BJ (cell line): Measurements from ENCODE around the gene TMED4. TPM values are rescaled to one million over a fixed set of nuclear protein-coding genes. Genes with fewer than 3 reads are reported as not detected.

Source experiments
- CTCF ChIA-PET: fragments of 350-600 bp; formaldehyde crosslinking; extraction: SDS; loops from one replicate; lab custom pipeline; 2021; ENCODE audit warnings: antibody characterized with exemption, inconsistent platforms; lab: Yijun Ruan, JAX
- POLR2A ChIA-PET: fragments of 300-600 bp; sonication (Branson Sonifier 250); formaldehyde crosslinking; extraction: SDS; loops from one replicate; lab custom pipeline; 2021; ENCODE audit warnings: antibody characterized with exemption; lab: Charles Lee
- DNase-seq: peaks from one replicate; pipeline ENCODE4 v3.0.0-alpha.2; 2011; ENCODE audit warnings: low read depth
- H3K27me3 ChIP-seq: 2 replicates; pipeline ENCODE4 v1.6.0; 2011; ENCODE audit warnings: low read length; ENCODE audit not compliant: control insufficient read depth, insufficient read depth
- H3K36me3 ChIP-seq: 2 replicates; pipeline ENCODE4 v1.5.1; 2011; ENCODE audit warnings: low read length; ENCODE audit not compliant: control insufficient read depth, insufficient read depth
- H3K4me3 ChIP-seq: 2 replicates; pipeline ENCODE4 v1.5.1; 2011; ENCODE audit warnings: low read depth, mild to moderate bottlenecking, control low read depth, low read length
- polyA plus RNA-seq: library from polyadenylated mRNA; depleted of rRNA; stranded (reverse); fragments of >200 nt; gene quantifications from 2 replicates; pipeline ENCODE4 v1.2.3, GENCODE V29; 2011
- TF ChIP-seq, protein P1 (sequence below): IDR thresholded peaks from 2 replicates; pipeline ENCODE4 v1.5.1; 2011; ENCODE audit warnings: low read depth, mild to moderate bottlenecking, control low read depth, inconsistent platforms, low read length, moderate library complexity; ENCODE audit not compliant: insufficient read depth

TMED4 gene
- polyA plus RNA-seq, 1 experiment = 80.9 TPM

DNA sequence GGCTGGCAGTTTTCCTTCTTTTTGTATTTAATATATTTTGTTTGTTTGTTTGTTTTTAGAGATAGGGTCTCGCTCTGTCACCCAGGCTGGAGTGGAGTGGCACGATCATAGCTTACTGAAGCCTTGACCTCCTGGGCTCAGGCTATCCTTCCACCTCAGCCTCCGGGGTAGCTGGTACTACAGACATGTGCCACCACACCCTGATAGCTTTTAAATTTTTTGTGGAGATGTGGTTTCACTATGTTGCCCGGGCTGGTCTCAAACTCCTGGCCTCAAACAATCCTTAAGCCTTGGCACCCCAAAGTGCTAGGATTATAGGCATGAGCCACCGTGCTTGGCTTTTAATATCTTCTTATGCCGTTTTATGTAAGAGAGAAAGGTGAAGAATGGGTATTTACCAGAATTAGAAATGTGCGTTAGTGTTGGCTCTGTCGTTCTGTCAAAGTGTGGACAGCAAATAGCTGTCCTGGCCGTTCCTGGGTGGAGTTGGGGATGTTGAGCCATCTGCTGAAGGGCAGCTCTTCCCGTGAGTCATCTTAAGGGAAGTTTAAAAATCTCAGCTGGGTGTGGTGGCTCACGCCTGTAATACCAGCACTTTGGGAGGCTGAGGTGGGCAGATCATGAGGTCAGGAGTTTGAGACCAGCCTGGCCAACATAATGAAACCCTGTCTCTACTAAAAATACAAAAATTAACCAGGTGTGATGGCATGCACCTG, 39.2 kb upstream of the TMED4 start:
- ChIA-PET CTCF (interaction anchor here (0.7 to 1.8 kb wide), 3 partner anchors 10 to 225 kb away, joined by 3 to 5 read pairs (median 3); no protein-coding TSS in a partner anchor), POLR2A (interaction anchor here (0.6 kb wide), 1 partner anchor 107 kb away, joined by 12 read pairs; no protein-coding TSS in a partner anchor)
- no peaks in the 10 kb centered on the region for H3K27me3 ChIP-seq
- H3K36me3 ChIP-seq = peaks cover 10% of the 10 kb centered on the region
- DNase-seq = no peak
- no peak overlapping the region for H3K4me3 ChIP-seq
- TF ChIP-seq, protein P1, sequence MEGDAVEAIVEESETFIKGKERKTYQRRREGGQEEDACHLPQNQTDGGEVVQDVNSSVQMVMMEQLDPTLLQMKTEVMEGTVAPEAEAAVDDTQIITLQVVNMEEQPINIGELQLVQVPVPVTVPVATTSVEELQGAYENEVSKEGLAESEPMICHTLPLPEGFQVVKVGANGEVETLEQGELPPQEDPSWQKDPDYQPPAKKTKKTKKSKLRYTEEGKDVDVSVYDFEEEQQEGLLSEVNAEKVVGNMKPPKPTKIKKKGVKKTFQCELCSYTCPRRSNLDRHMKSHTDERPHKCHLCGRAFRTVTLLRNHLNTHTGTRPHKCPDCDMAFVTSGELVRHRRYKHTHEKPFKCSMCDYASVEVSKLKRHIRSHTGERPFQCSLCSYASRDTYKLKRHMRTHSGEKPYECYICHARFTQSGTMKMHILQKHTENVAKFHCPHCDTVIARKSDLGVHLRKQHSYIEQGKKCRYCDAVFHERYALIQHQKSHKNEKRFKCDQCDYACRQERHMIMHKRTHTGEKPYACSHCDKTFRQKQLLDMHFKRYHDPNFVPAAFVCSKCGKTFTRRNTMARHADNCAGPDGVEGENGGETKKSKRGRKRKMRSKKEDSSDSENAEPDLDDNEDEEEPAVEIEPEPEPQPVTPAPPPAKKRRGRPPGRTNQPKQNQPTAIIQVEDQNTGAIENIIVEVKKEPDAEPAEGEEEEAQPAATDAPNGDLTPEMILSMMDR = no peak

- ChIA-PET CTCF (no interaction called here), POLR2A (no interaction called here)
- Histone ChIP-seq H3K4me3 (no peak overlapping the region), H3K27me3 (no peaks in the 10 kb centered on the region), H3K36me3 (no peaks in the 10 kb centered on the region)
- TF ChIP-seq, protein P1 = no peak
- DNase-seq = no peak
Observed at GRCh38 chr7:44618753-44619152, 36.7 kb upstream of the TMED4 start.

- CTCF ChIA-PET = no interaction called here
- no peak for DNase-seq
- Histone ChIP-seq H3K4me3 (no peak overlapping the region), H3K27me3 (no peaks in the 10 kb centered on the region), H3K36me3 (no peaks in the 10 kb centered on the region)
- POLR2A ChIA-PET = no interaction called here
- TF ChIP-seq, protein P1 = no peak
Observed at GRCh38 chr7:44618045-44618444, 36.0 kb upstream of the TMED4 start.

GRCh38 chr7:44617225-44617890, 35.3 kb upstream of the TMED4 start:
- peak; percentile 37 for DNase-seq
- CTCF ChIA-PET = no interaction called here
- no peaks in the 10 kb centered on the region for H3K36me3 ChIP-seq
- H3K4me3 ChIP-seq = no peak overlapping the region
- no peaks in the 10 kb centered on the region for H3K27me3 ChIP-seq
- POLR2A ChIA-PET = no interaction called here
- TF ChIP-seq, protein P1 = no peak

- Histone ChIP-seq H3K4me3 (no peak overlapping the region), H3K36me3 (no peaks in the 10 kb centered on the region), H3K27me3 (no peaks in the 10 kb centered on the region)
- ChIA-PET POLR2A (no interaction called here), CTCF (no interaction called here)
- TF ChIP-seq, protein P1 = no peak
- no peak for DNase-seq
Observed at GRCh38 chr7:44616545-44616944, 34.5 kb upstream of the TMED4 start.
